ENCODE measurements around the gene DUSP11. TPM values are rescaled to one million over a fixed set of nuclear protein-coding genes. Genes with fewer than 3 reads are reported as not detected.

DUSP11 gene
- total RNA-seq, 2 experiments from 2014 or later, result 25.0 to 40.9 TPM

- Histone ChIP-seq H3K27ac (ENCODE audit: low read depth, low read length, poor library complexity, severe bottlenecking) (peak overlapping the region; percentile 52), H3K9me2 (ENCODE audit: insufficient read depth, low read length) (no peaks in the 10 kb centered on the region), H3K4me3 (ENCODE audit: low read depth, low read length, poor library complexity, severe bottlenecking) (peak overlapping the region; percentile 84), H3K9me3 (ENCODE audit: low read length) (0 out of 2 replicates have a peak, but pooled peaks cover 4% of the 10 kb centered on the region), H2AFZ (ENCODE audit: low read length) (peak overlapping the region; percentile 93), H3K4me1 (ENCODE audit: insufficient read depth, low read length, poor library complexity, severe bottlenecking) (peaks cover 33% of the 10 kb centered on the region), H3K36me3 (ENCODE audit: insufficient read depth, low read length) (peaks cover 26% of the 10 kb centered on the region), H4K20me1 (ENCODE audit: insufficient read depth, low read length) (peaks cover 9% of the 10 kb centered on the region; the same call in 1 of the 2 replicates), H3K4me2 (ENCODE audit: low read length) (peak overlapping the region; percentile 89), H3K79me2 (ENCODE audit: insufficient read depth, low read depth, low read length) (peaks cover 12% of the 10 kb centered on the region; the same call in 1 of the 2 replicates)
- peak; percentile 18 for DNase-seq (ENCODE audit: low spot score)
- ChIA-PET CTCF (ENCODE audit: unreplicated experiment) (interaction anchor here (0.6 to 1.4 kb wide), 4 partner anchors 167 to 323 kb away, joined by 3 to 4 read pairs (median 4); no protein-coding TSS in a partner anchor), POLR2A (interaction anchor here (0.6 to 1.6 kb wide), 11 partner anchors 11 to 353 kb away, joined by 3 to 6 read pairs (median 5); partner anchors contain the start of genes BOLA3 and TPRKB)
- BruUV-seq (replicated peaks), result TSS peak; percentile 88
- intact Hi-C loops (cut with micrococcal nuclease; ENCODE audit: unreplicated experiment), result no loop called here
- TF ChIP-seq EZH2phosphoT487 (IDR thresholded peaks at IDR 0.05; ENCODE audit: borderline replicate concordance, low read depth, low read length), result no peak
- TF ChIP-seq, protein P1, sequence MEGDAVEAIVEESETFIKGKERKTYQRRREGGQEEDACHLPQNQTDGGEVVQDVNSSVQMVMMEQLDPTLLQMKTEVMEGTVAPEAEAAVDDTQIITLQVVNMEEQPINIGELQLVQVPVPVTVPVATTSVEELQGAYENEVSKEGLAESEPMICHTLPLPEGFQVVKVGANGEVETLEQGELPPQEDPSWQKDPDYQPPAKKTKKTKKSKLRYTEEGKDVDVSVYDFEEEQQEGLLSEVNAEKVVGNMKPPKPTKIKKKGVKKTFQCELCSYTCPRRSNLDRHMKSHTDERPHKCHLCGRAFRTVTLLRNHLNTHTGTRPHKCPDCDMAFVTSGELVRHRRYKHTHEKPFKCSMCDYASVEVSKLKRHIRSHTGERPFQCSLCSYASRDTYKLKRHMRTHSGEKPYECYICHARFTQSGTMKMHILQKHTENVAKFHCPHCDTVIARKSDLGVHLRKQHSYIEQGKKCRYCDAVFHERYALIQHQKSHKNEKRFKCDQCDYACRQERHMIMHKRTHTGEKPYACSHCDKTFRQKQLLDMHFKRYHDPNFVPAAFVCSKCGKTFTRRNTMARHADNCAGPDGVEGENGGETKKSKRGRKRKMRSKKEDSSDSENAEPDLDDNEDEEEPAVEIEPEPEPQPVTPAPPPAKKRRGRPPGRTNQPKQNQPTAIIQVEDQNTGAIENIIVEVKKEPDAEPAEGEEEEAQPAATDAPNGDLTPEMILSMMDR (conservative IDR thresholded peaks at IDR 0.05; ENCODE audit: low read length), result no peak
These were observed 48.5 kb upstream of the DUSP11 start for GRCh38 chr2:73828389-73828817.

DNA sequence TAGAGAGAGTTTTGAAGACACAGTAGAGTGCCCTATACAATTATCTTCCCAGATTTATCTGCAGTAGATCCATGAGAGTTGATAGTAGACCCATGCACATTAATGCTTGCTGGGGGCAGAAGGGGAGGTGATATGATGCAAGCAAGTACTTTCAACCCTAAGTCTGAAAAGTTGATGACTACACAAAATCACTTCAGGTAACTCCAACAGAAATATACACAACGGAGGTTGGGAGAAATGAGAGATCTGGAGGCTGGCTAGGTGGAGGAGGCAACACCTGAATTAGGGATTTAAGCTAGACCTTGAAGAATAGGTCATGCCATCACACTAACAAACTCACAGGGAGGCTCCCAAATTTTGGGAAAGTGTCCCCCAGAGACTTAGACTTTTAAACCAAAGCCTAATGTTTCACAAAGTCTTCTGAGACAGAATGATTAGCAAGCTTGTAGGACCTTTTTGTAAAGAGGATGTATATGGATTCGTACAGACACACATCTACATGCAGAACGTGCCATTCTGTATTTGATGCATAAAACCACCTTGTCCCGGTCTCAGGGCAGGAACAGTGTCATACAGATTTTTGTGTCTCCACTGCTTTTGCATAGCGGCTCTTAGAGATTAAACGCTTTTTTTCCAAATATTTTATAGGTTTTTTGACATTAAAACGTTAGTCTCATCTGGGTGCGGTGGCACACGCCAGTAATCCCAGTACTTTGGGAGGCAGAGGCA, 47.9 kb upstream of the DUSP11 start:
- POLR2A ChIA-PET, result interaction anchor here (0.6 to 1.6 kb wide), 13 partner anchors 11 to 353 kb away, joined by 3 to 6 read pairs (median 5); partner anchors contain the start of genes BOLA3 and TPRKB
- CTCF ChIA-PET (ENCODE audit: unreplicated experiment), result interaction anchor here (0.6 to 1.4 kb wide), 7 partner anchors 12 to 324 kb away, joined by 3 to 10 read pairs (median 4); partner anchors contain the start of gene BOLA3
- peaks cover 20% of the 10 kb centered on the region for H3K36me3 ChIP-seq (ENCODE audit: insufficient read depth, low read length)
- peaks cover 32% of the 10 kb centered on the region for H3K4me1 ChIP-seq (ENCODE audit: insufficient read depth, low read length, poor library complexity, severe bottlenecking)
- BruUV-seq (replicated peaks), result no TSS peak
- H3K4me2 ChIP-seq (ENCODE audit: low read length), result peak overlapping the region; percentile 89
- DNase-seq (ENCODE audit: low spot score), result peak; percentile 29
- TF ChIP-seq EZH2phosphoT487 (IDR thresholded peaks at IDR 0.05; ENCODE audit: borderline replicate concordance, low read depth, low read length), result no peak
- TF ChIP-seq, protein P1 (conservative IDR thresholded peaks at IDR 0.05; ENCODE audit: low read length), result no peak
- 0 out of 2 replicates have a peak, but pooled peaks cover 4% of the 10 kb centered on the region for H3K9me3 ChIP-seq (ENCODE audit: low read length)
- H3K79me2 ChIP-seq (ENCODE audit: insufficient read depth, low read depth, low read length), result peaks cover 12% of the 10 kb centered on the region; the same call in 1 of the 2 replicates
- H3K9me2 ChIP-seq (ENCODE audit: insufficient read depth, low read length), result no peaks in the 10 kb centered on the region
- H3K4me3 ChIP-seq (ENCODE audit: low read depth, low read length, poor library complexity, severe bottlenecking), result peak overlapping the region; percentile 84
- intact Hi-C loops (cut with micrococcal nuclease; ENCODE audit: unreplicated experiment), result no loop called here
- peak overlapping the region; percentile 93 for H2AFZ ChIP-seq (ENCODE audit: low read length)
- H3K27ac ChIP-seq (ENCODE audit: low read depth, low read length, poor library complexity, severe bottlenecking), result peak overlapping the region; percentile 52
- H4K20me1 ChIP-seq (ENCODE audit: insufficient read depth, low read length), result peaks cover 9% of the 10 kb centered on the region; the same call in 1 of the 2 replicates

All from OCI-LY7 (cell line).